H9 (cell line): ENCODE data around the gene MYLK. TPM values are rescaled to one million over a fixed set of nuclear protein-coding genes. Genes with fewer than 3 reads are reported as not detected.
A peak's percentile ranks its signal among the peaks of the same experiment; 100 is the strongest.

ENCODE experiments used
- DNase-seq: peaks from one replicate; pipeline ENCODE4 v3.0.0-alpha.2; 2017
- H2AFZ ChIP-seq: one replicate; pipeline ENCODE4 v1.6.1; 2013; ENCODE audit warnings: mild to moderate bottlenecking, low read length, control low read depth, moderate library complexity
- H2AK5ac ChIP-seq: 2 replicates; pipeline ENCODE4 v1.6.1; 2013; ENCODE audit warnings: low read length, control low read depth, mixed read lengths; ENCODE audit not compliant: insufficient read length
- H2BK120ac ChIP-seq: one replicate; pipeline ENCODE4 v1.6.1; 2013; ENCODE audit warnings: low read depth, mild to moderate bottlenecking, low read length, control low read depth, inconsistent platforms; ENCODE audit not compliant: poor library complexity, severe bottlenecking
- H2BK12ac ChIP-seq: 2 replicates; pipeline ENCODE4 v1.6.1; 2013; ENCODE audit warnings: low read length, control low read depth, mixed read lengths, low read depth; ENCODE audit not compliant: insufficient read length
- H2BK15ac ChIP-seq: 2 replicates; pipeline ENCODE4 v1.6.1; 2013; ENCODE audit warnings: low read depth, low read length, control low read depth
- H2BK20ac ChIP-seq: one replicate; pipeline ENCODE4 v1.6.1; 2013; ENCODE audit warnings: low read depth, mild to moderate bottlenecking, low read length, control low read depth, inconsistent platforms; ENCODE audit not compliant: poor library complexity, severe bottlenecking
- H2BK5ac ChIP-seq: 2 replicates; pipeline ENCODE4 v1.6.1; 2013; ENCODE audit warnings: low read length, control low read depth, mixed read lengths; ENCODE audit not compliant: insufficient read length
- H3K14ac ChIP-seq: 2 replicates; pipeline ENCODE4 v1.6.1; 2013; ENCODE audit warnings: low read length, control low read depth; ENCODE audit not compliant: insufficient read depth
- H3K18ac ChIP-seq: 2 replicates; pipeline ENCODE4 v1.6.1; 2013; ENCODE audit warnings: low read depth, mild to moderate bottlenecking, mixed read lengths, low read length, control low read depth; ENCODE audit not compliant: insufficient read length
- H3K23ac ChIP-seq: 2 replicates; pipeline ENCODE4 v1.6.1; 2013; ENCODE audit warnings: low read length, control low read depth, mixed read lengths, low read depth; ENCODE audit not compliant: insufficient read length
- H3K23me2 ChIP-seq: 2 replicates; pipeline ENCODE4 v1.6.1; 2013; ENCODE audit warnings: low read depth, mild to moderate bottlenecking, mixed read lengths, low read length, control low read depth; ENCODE audit not compliant: insufficient read length, poor library complexity, severe bottlenecking
- H3K27ac ChIP-seq: 2 replicates; pipeline ENCODE4 v1.5.1; 2013; ENCODE audit warnings: low read length, control low read depth, mixed read lengths, low read depth; ENCODE audit not compliant: insufficient read length
- H3K27me3 ChIP-seq: 2 replicates; pipeline ENCODE4 v1.6.1; 2013; ENCODE audit warnings: low read length, control low read depth, inconsistent platforms; ENCODE audit not compliant: insufficient read depth
- H3K4ac ChIP-seq: 2 replicates; pipeline ENCODE4 v1.6.1; 2013; ENCODE audit warnings: low read depth, mild to moderate bottlenecking, control low read depth, inconsistent platforms, low read length, moderate library complexity
- H3K4me1 ChIP-seq: 2 replicates; pipeline ENCODE4 v1.6.1; 2013; ENCODE audit warnings: low read length, control low read depth, inconsistent platforms; ENCODE audit not compliant: insufficient read depth
- H3K4me2 ChIP-seq: 2 replicates; pipeline ENCODE4 v1.6.1; 2013; ENCODE audit warnings: low read length, control low read depth, mixed read lengths; ENCODE audit not compliant: insufficient read length, insufficient read depth
- H3K56ac ChIP-seq: 2 replicates; pipeline ENCODE4 v1.6.1; 2013; ENCODE audit warnings: low read depth, mild to moderate bottlenecking, mixed read lengths, low read length, control low read depth; ENCODE audit not compliant: insufficient read length
- H3K79me1 ChIP-seq: 2 replicates; pipeline ENCODE4 v1.6.1; 2013; ENCODE audit warnings: low read depth, mild to moderate bottlenecking, moderate library complexity, low read length, control low read depth, inconsistent platforms; ENCODE audit not compliant: insufficient read depth, poor library complexity, severe bottlenecking
- H3K79me2 ChIP-seq: 2 replicates; pipeline ENCODE4 v1.6.1; 2013; ENCODE audit warnings: low read length, control low read depth, inconsistent platforms; ENCODE audit not compliant: insufficient read depth
- H3K9ac ChIP-seq: 2 replicates; pipeline ENCODE4 v1.6.1; 2013; ENCODE audit warnings: low read length, control low read depth, mixed read lengths; ENCODE audit not compliant: insufficient read length; ENCODE audit errors: extremely low read depth
- H3K9me3 ChIP-seq: one replicate; pipeline ENCODE4 v1.6.1; 2013; ENCODE audit warnings: low read depth, low read length, inconsistent platforms; ENCODE audit not compliant: control insufficient read depth
- H3T11ph ChIP-seq: one replicate; pipeline ENCODE4 v1.6.1; 2013; ENCODE audit warnings: mild to moderate bottlenecking, low read length, control low read depth, inconsistent platforms
- H4K20me1 ChIP-seq: one replicate; pipeline ENCODE4 v1.6.1; 2013; ENCODE audit not compliant: control insufficient read depth, insufficient read length, insufficient read depth
- H4K5ac ChIP-seq: 2 replicates; pipeline ENCODE4 v1.6.1; 2013; ENCODE audit warnings: low read depth, mild to moderate bottlenecking, mixed read lengths, low read length, control low read depth; ENCODE audit not compliant: insufficient read length
- H4K8ac ChIP-seq: replicated peaks from 2 replicates; pipeline ENCODE4 v1.6.1; 2013; ENCODE audit warnings: low read length, control low read depth, mixed read lengths, low read depth; ENCODE audit not compliant: insufficient read length
- H4K91ac ChIP-seq: 2 replicates; pipeline ENCODE4 v1.6.1; 2013; ENCODE audit warnings: low read depth, mild to moderate bottlenecking, moderate library complexity, mixed read lengths, low read length, control low read depth; ENCODE audit not compliant: insufficient read length
- H3K27ac Mint-ChIP-seq, 3 experiments: 2 replicates in 2 of 3; 3 replicates in 1 of 3; pipeline ENCODE4 v1.8.0; 2020 to 2021; ENCODE audit warnings: mixed read lengths in 3 of 3, mild to moderate bottlenecking in 1 of 3, moderate library complexity in 1 of 3
- H3K27me3 Mint-ChIP-seq: 2 replicates; pipeline ENCODE4 v1.8.0; 2021; ENCODE audit warnings: low read depth, mild to moderate bottlenecking, moderate library complexity, mixed read lengths
- H3K36me3 Mint-ChIP-seq, 3 experiments: 2 replicates in 2 of 3; 3 replicates in 1 of 3; pipeline ENCODE4 v1.8.0; 2020 to 2021; ENCODE audit warnings: low read depth in 3 of 3, mixed read lengths in 3 of 3; ENCODE audit not compliant: insufficient read depth in 1 of 3
- H3K4me1 Mint-ChIP-seq, 2 experiments: 2 replicates each; pipeline ENCODE4 v1.8.0; 2020; ENCODE audit warnings: mixed read lengths in 2 of 2
- H3K4me3 Mint-ChIP-seq, 2 experiments: 2 replicates in 1 of 2; 3 replicates in 1 of 2; pipeline ENCODE4 v1.8.0; 2020 to 2021; ENCODE audit warnings: mild to moderate bottlenecking in 2 of 2, mixed read lengths in 2 of 2, moderate library complexity in 1 of 2
- H3K9me3 Mint-ChIP-seq, 2 experiments: 2 replicates in 1 of 2; 3 replicates in 1 of 2; pipeline ENCODE4 v1.8.0; 2020; ENCODE audit warnings: mild to moderate bottlenecking in 2 of 2, mixed read lengths in 2 of 2, moderate library complexity in 1 of 2
- WGBS: extraction: QIAGEN DNeasy Blood & Tissue Kit; methylation state at CpG from one replicate; pipeline ENCODE4 v1.1.7; 2013; ENCODE audit warnings: missing lambda C conversion rate, low lambda C conversion rate, mixed read lengths; ENCODE audit not compliant: insufficient read length; ENCODE audit errors: extremely low coverage; 5-methylcytosine and 5-hydroxymethylcytosine counted together
- total RNA-seq: library from RNA; stranded (reverse); gene quantifications from 2 replicates; pipeline ENCODE4 v1.2.1, GENCODE V29; 2021
- TF ChIP-seq, protein P1 (sequence below): fragments of 200-600 bp; sonication (generic); conservative IDR thresholded peaks from 3 replicates; pipeline ENCODE4 v1.8.0; 2021; ENCODE audit warnings: antibody characterized with exemption, mild to moderate bottlenecking

MYLK gene
- total RNA-seq, 1 experiment from 2014 or later = 10.1 TPM

DNA sequence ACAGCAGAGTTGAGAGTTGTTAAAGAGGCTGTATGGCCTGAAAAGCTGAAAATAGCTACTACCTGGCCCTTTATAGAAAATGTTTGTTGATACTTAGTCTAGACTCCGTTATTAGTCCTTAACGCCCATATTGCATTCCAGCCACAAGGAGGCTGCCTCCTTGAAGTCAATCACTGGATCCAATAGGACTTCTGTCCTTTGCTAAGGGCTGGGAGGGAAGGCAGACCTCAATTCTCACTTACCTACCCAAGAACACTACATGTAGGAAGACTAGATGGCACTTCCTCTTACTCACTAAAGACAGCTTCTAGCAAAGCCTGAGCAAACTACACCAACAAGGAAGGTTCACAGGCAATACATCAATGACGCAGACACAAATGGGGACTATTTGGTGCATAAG lies 159.8 kb downstream of the MYLK start:
- no peaks in the 10 kb centered on the region for H3K36me3 Mint-ChIP-seq

More for the DNA sequence above, 159.8 kb downstream of the MYLK start:
- no peak overlapping the region for H2BK5ac ChIP-seq
- H3K27me3 ChIP-seq = no peaks in the 10 kb centered on the region
- no peaks in the 10 kb centered on the region for H3K79me2 ChIP-seq
- H3K4me3 Mint-ChIP-seq = no peak overlapping the region
- H4K5ac ChIP-seq = peak overlapping the region; percentile 36
- H3K4ac ChIP-seq = no peak overlapping the region
- H2BK120ac ChIP-seq = no peak overlapping the region
- H2BK15ac ChIP-seq = no peak overlapping the region
- H3K4me1 Mint-ChIP-seq = peaks cover 2% of the 10 kb centered on the region in 2 experiments; a peak in 2 of 4 replicates
- no peaks in the 10 kb centered on the region for H3K9me3 ChIP-seq
- DNase-seq = peak; percentile 47
- H3K4me2 ChIP-seq = no peak overlapping the region
- H2BK20ac ChIP-seq = no peak overlapping the region
- no peak overlapping the region for H3K56ac ChIP-seq
- no peak overlapping the region for H4K91ac ChIP-seq
- no peaks in the 10 kb centered on the region for H3K9me3 Mint-ChIP-seq
- H3T11ph ChIP-seq = no peak overlapping the region
- H3K27me3 Mint-ChIP-seq = no peaks in the 10 kb centered on the region
- H3K27ac Mint-ChIP-seq = no peak overlapping the region
- H3K23me2 ChIP-seq = no peaks in the 10 kb centered on the region
- no peak overlapping the region for H3K9ac ChIP-seq
- H3K18ac ChIP-seq = no peak overlapping the region
- H3K4me1 ChIP-seq = no peaks in the 10 kb centered on the region
- no peak overlapping the region for H3K27ac ChIP-seq
- no peaks in the 10 kb centered on the region for H4K20me1 ChIP-seq
- H3K14ac ChIP-seq = no peak overlapping the region
- no CpG with 5 or more reads among the region's 3 CpGs for WGBS
- no peak overlapping the region for H2BK12ac ChIP-seq
- H2AK5ac ChIP-seq = no peak overlapping the region
- no peak overlapping the region for H4K8ac ChIP-seq
- no peak overlapping the region for H2AFZ ChIP-seq
- no peak overlapping the region for H3K23ac ChIP-seq
- no peaks in the 10 kb centered on the region for H3K79me1 ChIP-seq
- TF ChIP-seq, protein P1, sequence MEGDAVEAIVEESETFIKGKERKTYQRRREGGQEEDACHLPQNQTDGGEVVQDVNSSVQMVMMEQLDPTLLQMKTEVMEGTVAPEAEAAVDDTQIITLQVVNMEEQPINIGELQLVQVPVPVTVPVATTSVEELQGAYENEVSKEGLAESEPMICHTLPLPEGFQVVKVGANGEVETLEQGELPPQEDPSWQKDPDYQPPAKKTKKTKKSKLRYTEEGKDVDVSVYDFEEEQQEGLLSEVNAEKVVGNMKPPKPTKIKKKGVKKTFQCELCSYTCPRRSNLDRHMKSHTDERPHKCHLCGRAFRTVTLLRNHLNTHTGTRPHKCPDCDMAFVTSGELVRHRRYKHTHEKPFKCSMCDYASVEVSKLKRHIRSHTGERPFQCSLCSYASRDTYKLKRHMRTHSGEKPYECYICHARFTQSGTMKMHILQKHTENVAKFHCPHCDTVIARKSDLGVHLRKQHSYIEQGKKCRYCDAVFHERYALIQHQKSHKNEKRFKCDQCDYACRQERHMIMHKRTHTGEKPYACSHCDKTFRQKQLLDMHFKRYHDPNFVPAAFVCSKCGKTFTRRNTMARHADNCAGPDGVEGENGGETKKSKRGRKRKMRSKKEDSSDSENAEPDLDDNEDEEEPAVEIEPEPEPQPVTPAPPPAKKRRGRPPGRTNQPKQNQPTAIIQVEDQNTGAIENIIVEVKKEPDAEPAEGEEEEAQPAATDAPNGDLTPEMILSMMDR = peak; percentile 59
